Stimulated activated CD8-positive, alpha-beta memory T cell treated with anti-CD3 and anti-CD28 coated beads, Interleukin-4, amount 100 ng/mL, for 48 hours (primary cell): ENCODE data around the gene PHF5A.
A peak's percentile ranks its signal among the peaks of the same experiment; 100 is the strongest.
"Not testable (repeated sequence)": the region's sequence is repeated elsewhere in the genome, so short reads cannot be mapped to it uniquely, and the experiment has no call there.

ENCODE experiments used
- DNase-seq: peaks from one replicate; pipeline ENCODE4 v3.0.0-alpha.2; 2020

Gene PHF5A

GRCh38 chr22:41446639-41447434, 21.7 kb downstream of the PHF5A start, which contains the start of gene TOB2:
Gene TOB2, minus strand, starts transcription at chr22:41446801. Its CDS starts 9,456 bp downstream, at chr22:41437345.
- peak; percentile 96 for DNase-seq

- peak; percentile 47 for DNase-seq
These were observed 22.4 kb downstream of the PHF5A start for GRCh38 chr22:41446057-41446501.

- peak; percentile 44 for DNase-seq
These were observed 23.1 kb downstream of the PHF5A start for GRCh38 chr22:41445129-41446056.

- peak; percentile 91 for DNase-seq
These were observed 23.9 kb downstream of the PHF5A start for GRCh38 chr22:41444360-41445128.

- DNase-seq, result no peak
These were observed 26.2 kb downstream of the PHF5A start for GRCh38 chr22:41442240-41442792.

GRCh38 chr22:41440511-41440910, 28.0 kb downstream of the PHF5A start:
- not testable (repeated sequence) for DNase-seq

GRCh38 chr22:41437198-41437597, 31.3 kb downstream of the PHF5A start:
- DNase-seq, result no peak

GRCh38 chr22:41436322-41437113, 32.0 kb downstream of the PHF5A start:
- DNase-seq, result no peak

- DNase-seq, result no peak
These were observed 32.9 kb downstream of the PHF5A start for GRCh38 chr22:41435560-41435959.

- DNase-seq, result not testable (repeated sequence)
These were observed 34.0 kb downstream of the PHF5A start for GRCh38 chr22:41434361-41435003.

GRCh38 chr22:41433480-41433879, 35.0 kb downstream of the PHF5A start:
- DNase-seq, result not testable (repeated sequence)

- no peak for DNase-seq
These were observed 36.8 kb downstream of the PHF5A start for GRCh38 chr22:41431656-41432055.

GRCh38 chr22:41429951-41430332, 38.5 kb downstream of the PHF5A start:
- DNase-seq, result no peak

- DNase-seq, result no peak
These were observed 39.1 kb downstream of the PHF5A start for GRCh38 chr22:41429232-41429950.

- peak; percentile 50 for DNase-seq
These were observed 42.7 kb downstream of the PHF5A start for GRCh38 chr22:41425660-41426365.

GRCh38 chr22:41418717-41419116, 49.8 kb downstream of the PHF5A start:
- DNase-seq, result no peak

- DNase-seq, result no peak
These were observed 50.7 kb downstream of the PHF5A start for GRCh38 chr22:41417622-41418390.

- DNase-seq, result no peak
These were observed 52.9 kb downstream of the PHF5A start for GRCh38 chr22:41415554-41415953.
